Activated CD4-positive, alpha-beta T cell treated with anti-CD3 and anti-CD28 coated beads for 36 hours (primary cell): ENCODE measurements around the gene FAM193A. TPM values are rescaled to one million over a fixed set of nuclear protein-coding genes. Genes with fewer than 3 reads are reported as not detected.
A peak's percentile ranks its signal among the peaks of the same experiment; 100 is the strongest.
"Not testable (repeated sequence)": the region's sequence is repeated elsewhere in the genome, so short reads cannot be mapped to it uniquely, and the experiment has no call there.

Experiments
- ATAC-seq: fragments of 200-7000 bp; cut with Tn5 transposase; one replicate; pipeline ENCODE4 v1.10.0; 2021; ENCODE audit warnings: mild to moderate bottlenecking, moderate library complexity
- CTCF ChIA-PET: fragments of 350-600 bp; sonication (Branson Sonifier 250); formaldehyde crosslinking; loops from one replicate; lab custom pipeline; 2021; ENCODE audit warnings: antibody characterized with exemption; lab: Charles Lee
- POLR2A ChIA-PET: fragments of 350-600 bp; sonication (Branson Sonifier 250); formaldehyde crosslinking; loops from one replicate; lab custom pipeline; 2021; ENCODE audit warnings: antibody characterized with exemption, inconsistent platforms; lab: Charles Lee
- DNase-seq: peaks from one replicate; pipeline ENCODE4 v3.0.0-alpha.2; 2020
- H3K27ac Mint-ChIP-seq: one replicate; pipeline ENCODE4 v1.8.0; 2021; ENCODE audit warnings: mixed read lengths
- H3K27me3 Mint-ChIP-seq: one replicate; pipeline ENCODE4 v1.8.0; 2021; ENCODE audit warnings: mixed read lengths
- H3K36me3 Mint-ChIP-seq: one replicate; pipeline ENCODE4 v1.8.0; 2021; ENCODE audit warnings: low read depth, mixed read lengths
- H3K4me1 Mint-ChIP-seq: one replicate; pipeline ENCODE4 v1.8.0; 2021; ENCODE audit warnings: mixed read lengths
- H3K4me3 Mint-ChIP-seq: one replicate; pipeline ENCODE4 v1.8.0; 2021; ENCODE audit warnings: mild to moderate bottlenecking, moderate library complexity, mixed read lengths
- H3K9me3 Mint-ChIP-seq: one replicate; pipeline ENCODE4 v1.8.0; 2021; ENCODE audit warnings: low read depth, mixed read lengths
- intact Hi-C, 2 experiments: fragments of 100-400 bp; cut with DNase I in 1 of 2; cut with micrococcal nuclease in 1 of 2; formaldehyde crosslinking; loops; one replicate each; pipeline versions ENCODE4 v1.14.2 to v1.15.1; 2022 to 2024; cut with DNase I, micrococcal nuclease
- total RNA-seq, 2 experiments: library from RNA; stranded (reverse); gene quantifications; one replicate each; pipeline ENCODE4 v1.2.3, GENCODE V29; 2021

The FAM193A gene
- total RNA-seq, 2 experiments from 2014 or later, result 22.1 to 30.1 TPM

DNA sequence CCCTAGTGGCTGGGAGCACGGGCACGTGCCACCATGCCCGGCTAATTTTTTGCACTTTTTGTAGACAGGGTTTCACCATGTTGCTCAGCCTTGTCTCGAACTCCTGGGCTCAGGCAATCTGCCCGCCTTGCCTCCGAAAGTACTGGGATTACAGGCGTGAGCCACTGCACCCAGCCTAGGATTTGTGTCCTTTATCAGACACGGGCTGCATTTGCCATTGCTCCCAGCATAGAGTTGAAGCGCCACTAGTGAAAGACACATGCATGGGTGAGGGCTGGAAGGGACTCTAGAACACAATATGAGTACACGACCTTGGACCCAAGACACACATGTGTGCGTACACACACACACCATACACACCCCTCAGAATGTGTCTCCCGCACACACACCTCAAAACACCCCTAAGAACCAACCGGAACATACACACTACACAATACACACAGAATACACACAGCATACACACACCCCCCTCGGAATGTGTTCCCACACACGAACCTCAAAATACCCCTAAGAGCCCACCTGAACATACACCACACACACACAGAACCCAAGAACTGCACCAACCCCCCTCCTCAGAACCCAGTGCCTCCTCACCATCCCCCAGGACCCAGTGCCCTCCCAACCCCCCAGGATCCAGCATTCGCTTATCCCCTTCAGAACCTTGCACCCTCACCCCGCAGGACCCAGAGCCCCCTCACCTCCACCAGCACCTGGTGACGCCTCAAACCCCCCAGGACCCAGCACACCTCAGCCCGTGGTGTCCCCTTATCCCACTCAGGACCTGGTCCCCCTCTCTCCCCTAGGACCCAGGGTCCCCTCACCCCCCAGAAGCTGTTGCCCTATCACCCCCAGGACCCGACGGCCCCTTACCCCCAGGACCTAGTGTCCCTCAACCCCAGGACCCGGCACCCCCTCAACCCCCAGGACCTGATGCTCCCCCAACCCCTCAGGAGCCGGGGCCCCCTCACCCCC, 218.7 kb downstream of the FAM193A start:
- no peak for ATAC-seq
- Mint-ChIP-seq H3K4me1 (peaks cover 33% of the 10 kb centered on the region), H3K27me3 (no peaks in the 10 kb centered on the region), H3K27ac (peak overlapping the region; percentile 66), H3K4me3 (peak overlapping the region; percentile 79), H3K36me3 (peaks cover 12% of the 10 kb centered on the region), H3K9me3 (no peaks in the 10 kb centered on the region)
- POLR2A ChIA-PET, result interaction anchor here (0.6 to 1.9 kb wide), 3 partner anchors 8 to 215 kb away, joined by 3 to 11 read pairs (median 8); no protein-coding TSS in a partner anchor
- no peak for DNase-seq
- intact Hi-C loops, result no loop called here
- CTCF ChIA-PET, result interaction anchor here (1.6 kb wide), 1 partner anchor 199 kb away, joined by 7 read pairs; no protein-coding TSS in a partner anchor

DNA sequence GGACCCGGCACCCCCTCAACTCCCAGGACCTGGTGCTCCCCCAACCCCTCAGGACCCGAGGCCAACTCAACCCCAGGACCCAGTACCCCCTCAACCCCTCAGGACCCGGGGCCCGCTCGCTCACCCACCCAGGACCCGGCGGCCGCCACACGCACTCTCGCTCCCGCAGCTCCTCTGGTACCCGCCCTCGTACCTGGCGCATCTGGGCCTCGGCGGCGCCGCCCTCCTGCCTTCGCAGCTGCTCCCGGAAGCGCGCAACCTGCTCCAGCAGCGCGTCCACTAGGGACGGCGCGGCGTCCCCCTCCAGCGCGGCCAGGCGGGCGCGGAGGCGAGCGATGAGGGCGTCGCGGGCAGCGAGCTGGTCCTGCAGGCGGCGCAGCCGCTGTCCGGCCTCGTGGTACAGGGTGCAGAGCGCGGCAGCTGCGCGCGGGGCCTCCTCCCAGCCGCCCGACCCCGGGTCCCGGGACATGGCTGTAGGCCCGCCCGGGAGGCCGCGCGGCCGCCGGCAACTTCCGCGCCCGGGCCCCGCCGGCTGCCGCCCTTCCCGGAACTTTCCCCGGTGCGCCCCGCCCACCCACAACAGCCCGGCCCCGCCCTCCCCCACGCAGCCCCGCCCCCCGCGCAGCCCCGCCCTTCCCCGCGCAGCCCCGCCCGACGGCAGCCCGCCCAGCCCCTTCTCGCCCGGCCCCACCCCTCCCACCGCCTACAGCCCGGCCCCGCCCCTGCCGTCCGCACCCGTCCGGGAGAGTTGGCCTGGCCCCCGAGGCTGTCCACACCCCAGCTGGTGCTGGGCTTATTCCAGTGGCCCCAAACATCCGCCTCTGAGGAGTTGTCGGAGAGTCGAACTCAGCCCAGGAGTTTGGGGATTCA, 219.6 kb downstream of the FAM193A start, which contains the start of gene TNIP2:
Gene TNIP2, minus strand, starts transcription at position 516 of the 870 bp plus-strand sequence. Its CDS starts 47 bp downstream, at position 469.
- Mint-ChIP-seq H3K36me3 (peaks cover 9% of the 10 kb centered on the region), H3K27ac (peak within 1 kb of the TSS; percentile 66), H3K4me1 (peaks cover 33% of the 10 kb centered on the region), H3K27me3 (no peaks in the 10 kb centered on the region), H3K4me3 (peak within 1 kb of the TSS; percentile 79), H3K9me3 (no peaks in the 10 kb centered on the region)
- POLR2A ChIA-PET, result interaction anchor here (0.6 to 1.9 kb wide), 4 partner anchors 9 to 343 kb away, joined by 3 to 11 read pairs (median 6); no protein-coding TSS in a partner anchor
- intact Hi-C loops, result loop anchor here (1.0 to 2.0 kb wide), 12 partner anchors 10 to 537 kb away; partner anchors contain the start of genes FAM193A (in 1 of the 2), GRK4 (in 1 of the 2), HTT (in 1 of the 2) and HTT-AS (in 1 of the 2)
- ATAC-seq, result peak; percentile 78
- peak; percentile 91 for DNase-seq
- CTCF ChIA-PET, result interaction anchor here (0.5 to 1.6 kb wide), 3 partner anchors 29 to 198 kb away, joined by 3 to 7 read pairs (median 3); no protein-coding TSS in a partner anchor

DNA sequence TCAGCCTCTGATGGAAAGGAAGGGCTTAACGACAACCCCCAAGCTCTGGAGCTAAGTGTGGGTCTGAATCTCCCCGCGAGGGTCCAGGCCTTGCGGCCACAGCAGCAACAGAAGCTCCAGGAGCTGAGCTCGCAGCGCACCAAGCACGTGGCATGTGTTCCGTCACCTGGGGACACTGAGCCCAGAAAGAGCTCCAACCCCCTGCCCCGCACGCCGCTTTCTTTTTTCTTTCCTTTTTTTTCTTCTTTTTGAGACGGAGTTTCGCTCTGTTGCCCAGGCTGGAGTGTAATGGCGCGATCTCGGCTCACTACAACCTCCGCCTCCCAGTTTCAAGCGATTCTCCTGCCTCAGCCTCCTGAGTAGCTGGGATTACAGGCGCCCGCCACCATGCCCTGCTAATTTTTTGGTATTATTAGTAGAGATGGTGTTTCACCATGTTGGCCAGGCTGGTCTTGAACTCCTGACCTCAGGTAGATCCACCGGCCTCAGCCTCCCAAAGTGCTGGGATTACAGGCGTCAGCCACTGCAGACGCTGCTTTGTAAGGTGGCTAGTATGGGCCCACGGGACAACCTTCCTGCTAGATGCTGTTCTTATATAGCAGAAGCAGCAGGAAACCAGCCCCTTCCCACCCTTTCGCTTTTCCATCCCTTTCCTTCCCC, 220.4 kb downstream of the FAM193A start:
- peak overlapping the region; percentile 57 for H3K4me3 Mint-ChIP-seq
- peaks cover 9% of the 10 kb centered on the region for H3K36me3 Mint-ChIP-seq
- ChIA-PET POLR2A (interaction anchor here (1.1 to 1.9 kb wide), 2 partner anchors 10 to 217 kb away, joined by 8 to 11 read pairs; no protein-coding TSS in a partner anchor), CTCF (interaction anchor here (0.5 to 1.6 kb wide), 3 partner anchors 29 to 197 kb away, joined by 3 to 7 read pairs (median 3); no protein-coding TSS in a partner anchor)
- H3K9me3 Mint-ChIP-seq, result no peaks in the 10 kb centered on the region
- DNase-seq (no peak), ATAC-seq (no peak)
- peak overlapping the region; percentile 37 for H3K27ac Mint-ChIP-seq
- intact Hi-C loops, result loop anchor here (1.0 to 2.0 kb wide), 12 partner anchors 11 to 536 kb away; partner anchors contain the start of genes FAM193A (in 1 of the 2), GRK4 (in 1 of the 2), HTT (in 1 of the 2) and HTT-AS (in 1 of the 2)
- H3K27me3 Mint-ChIP-seq, result no peaks in the 10 kb centered on the region
- H3K4me1 Mint-ChIP-seq, result peaks cover 28% of the 10 kb centered on the region

DNA sequence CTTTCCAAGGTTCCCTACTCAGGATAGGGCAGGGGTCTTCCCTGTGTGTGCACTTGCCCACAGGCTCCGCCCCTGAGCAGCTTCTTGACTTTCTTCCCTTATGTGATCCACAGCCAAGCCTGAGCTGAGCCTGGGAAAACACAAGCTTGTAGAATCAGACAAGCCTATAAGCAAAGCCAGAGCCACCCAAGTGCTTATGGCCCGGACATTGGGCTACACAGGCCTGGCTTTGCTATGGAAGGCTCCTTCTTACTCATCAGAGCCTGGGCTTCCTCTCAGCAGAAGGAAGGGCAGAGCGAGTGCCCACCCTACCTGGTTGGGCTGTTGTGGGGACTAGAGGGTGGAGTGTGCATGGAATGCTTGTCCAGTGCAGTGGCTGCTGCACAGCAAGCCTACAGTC, 221.0 kb downstream of the FAM193A start:
- peaks cover 24% of the 10 kb centered on the region for H3K4me1 Mint-ChIP-seq
- H3K9me3 Mint-ChIP-seq, result no peaks in the 10 kb centered on the region
- H3K27ac Mint-ChIP-seq, result no peak overlapping the region
- DNase-seq, result no peak
- intact Hi-C loops, result loop anchor here in 1 of 2 experiments (2.0 kb wide), 2 partner anchors 87 to 535 kb away; partner anchors contain the start of gene RGS12
- H3K27me3 Mint-ChIP-seq, result no peaks in the 10 kb centered on the region
- POLR2A ChIA-PET, result no interaction called here
- ATAC-seq, result no peak
- peaks cover 9% of the 10 kb centered on the region for H3K36me3 Mint-ChIP-seq
- CTCF ChIA-PET, result no interaction called here
- H3K4me3 Mint-ChIP-seq, result peak overlapping the region; percentile 57

DNA sequence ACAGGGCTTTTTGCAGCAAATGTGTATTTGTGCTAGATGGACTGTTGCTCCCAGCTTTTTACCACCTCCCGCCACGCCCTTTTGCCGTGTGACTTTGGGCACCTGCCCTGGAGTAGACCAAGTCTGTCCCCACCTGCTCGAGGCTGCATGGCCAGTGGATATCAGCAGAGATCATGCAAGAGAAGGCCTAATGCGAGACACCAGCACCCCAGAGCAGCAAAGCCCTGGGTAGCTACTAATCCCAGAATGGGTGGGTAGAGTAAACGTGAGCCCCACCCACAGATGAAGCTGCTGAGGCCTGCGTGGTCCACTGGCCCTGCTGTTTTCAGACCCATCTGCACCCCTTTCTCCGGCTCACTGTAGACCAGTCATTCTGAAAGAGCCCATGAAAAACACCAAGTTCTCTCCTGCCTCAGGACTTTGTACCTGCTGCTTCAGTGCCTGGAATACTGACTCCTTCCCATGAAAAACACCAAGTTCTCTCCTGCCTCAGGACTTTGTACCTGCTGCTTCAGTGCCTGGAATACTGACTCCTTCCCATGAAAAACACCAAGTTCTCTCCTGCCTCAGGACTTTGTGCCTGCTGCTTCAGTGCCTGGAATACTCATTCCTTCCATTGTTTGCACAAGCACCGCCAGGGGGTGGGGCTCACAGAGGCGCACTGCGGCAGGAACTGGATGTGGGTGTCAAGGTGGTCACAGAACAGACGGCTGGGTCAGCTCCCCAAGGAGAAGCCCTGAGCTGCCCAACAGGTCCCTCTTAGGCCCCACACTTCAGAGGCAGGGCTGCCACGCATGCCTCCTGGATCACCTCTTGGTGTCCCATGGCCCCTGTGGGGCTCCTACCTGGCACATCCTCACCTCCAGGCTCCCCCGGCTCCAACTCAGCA, 224.8 kb downstream of the FAM193A start:
- H3K27ac Mint-ChIP-seq, result no peak overlapping the region
- H3K27me3 Mint-ChIP-seq, result no peaks in the 10 kb centered on the region
- DNase-seq (peak; percentile 59), ATAC-seq (peak; percentile 9)
- ChIA-PET CTCF (interaction anchor here (0.5 to 1.1 kb wide), 3 partner anchors 31 to 193 kb away, joined by 3 to 5 read pairs (median 3); partner anchors contain the start of gene SH3BP2), POLR2A (no interaction called here)
- peaks cover 11% of the 10 kb centered on the region for H3K4me1 Mint-ChIP-seq
- no peak overlapping the region for H3K4me3 Mint-ChIP-seq
- intact Hi-C loops, result loop anchor here in 1 of 2 experiments (5.0 kb wide), 2 partner anchors 36 to 176 kb away; no protein-coding TSS in a partner anchor
- no peaks in the 10 kb centered on the region for H3K36me3 Mint-ChIP-seq
- no peaks in the 10 kb centered on the region for H3K9me3 Mint-ChIP-seq

DNA sequence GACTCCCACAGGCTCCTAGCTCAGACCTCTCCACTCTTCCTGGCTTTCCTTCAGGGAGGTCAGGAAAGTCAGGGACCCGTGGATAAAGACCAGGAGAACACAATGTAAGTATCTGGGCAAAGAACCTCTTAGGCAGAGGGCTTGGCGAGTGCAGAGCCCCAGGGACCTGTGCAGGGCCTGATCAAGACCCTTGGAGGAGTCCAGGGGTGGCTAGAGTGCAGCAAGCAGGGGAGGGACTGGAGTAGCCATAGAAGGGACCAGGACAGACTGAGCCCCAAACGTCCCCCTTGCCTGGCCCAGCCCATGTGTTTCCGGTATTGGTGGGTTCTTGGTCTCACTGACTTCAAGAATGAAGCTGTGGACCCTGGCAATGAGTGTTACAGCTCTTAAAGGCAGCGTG, 225.6 kb downstream of the FAM193A start:
- H3K9me3 Mint-ChIP-seq, result no peaks in the 10 kb centered on the region

DNA sequence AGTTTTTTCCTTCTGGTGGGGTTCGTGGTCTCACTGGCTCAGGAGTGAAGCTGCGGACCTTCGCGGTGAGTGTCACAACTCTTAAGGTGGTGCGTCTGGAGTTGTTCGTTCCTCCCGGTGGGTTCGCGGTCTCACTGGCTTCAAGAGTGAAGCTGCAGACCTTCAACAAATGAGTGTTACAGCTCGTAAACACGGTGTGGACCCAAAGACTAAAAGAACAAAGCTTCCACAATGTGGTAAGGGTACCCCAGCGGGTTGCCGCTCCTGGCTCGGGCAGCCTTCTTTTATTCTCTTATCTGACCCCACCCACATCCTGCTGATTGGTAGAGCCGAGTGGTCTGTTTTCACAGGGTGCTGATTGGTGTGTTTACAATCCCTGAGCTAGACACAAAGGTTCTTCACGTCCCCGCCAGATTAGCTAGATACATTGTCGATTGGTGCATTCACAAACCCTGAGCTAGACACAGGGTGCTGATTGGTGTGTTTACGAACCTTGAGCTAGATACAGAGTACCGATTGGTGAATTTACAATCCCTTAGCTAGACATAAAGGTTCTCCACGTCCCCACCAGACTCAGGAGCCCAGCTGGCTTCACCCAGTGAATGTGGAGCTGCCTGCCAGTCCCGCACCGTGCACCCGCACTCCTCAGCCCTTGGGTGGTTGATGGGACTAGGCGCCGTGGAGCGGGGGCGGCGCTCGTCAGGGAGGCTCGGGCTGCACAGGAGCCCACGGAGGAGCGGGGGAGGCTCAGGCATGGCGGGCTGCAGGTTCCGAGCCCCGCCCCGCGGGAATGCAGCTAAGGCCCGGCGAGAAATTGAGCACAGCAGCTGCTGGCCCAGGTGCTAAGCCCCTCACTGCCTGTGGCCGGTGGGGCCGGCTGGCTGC, 226.3 kb downstream of the FAM193A start:
- not testable (repeated sequence) for H3K27ac Mint-ChIP-seq, ATAC-seq, DNase-seq, H3K4me3 Mint-ChIP-seq, H3K4me1 Mint-ChIP-seq, H3K27me3 Mint-ChIP-seq, H3K36me3 Mint-ChIP-seq, H3K9me3 Mint-ChIP-seq
- POLR2A ChIA-PET, result interaction anchor here (0.7 to 1.4 kb wide), 3 partner anchors 50 to 174 kb away, joined by 3 to 4 read pairs (median 3); no protein-coding TSS in a partner anchor
- CTCF ChIA-PET, result interaction anchor here (0.5 to 2.4 kb wide), 14 partner anchors 11 to 191 kb away, joined by 3 to 10 read pairs (median 3); no protein-coding TSS in a partner anchor
- intact Hi-C loops, result loop anchor here in 1 of 2 experiments (5.0 kb wide), 2 partner anchors 35 to 175 kb away; no protein-coding TSS in a partner anchor

More for the DNA sequence above, 225.6 kb downstream of the FAM193A start:
- POLR2A ChIA-PET, result interaction anchor here (0.7 to 1.4 kb wide), 2 partner anchors 51 to 175 kb away, joined by 3 to 4 read pairs; no protein-coding TSS in a partner anchor
- intact Hi-C loops, result loop anchor here in 1 of 2 experiments (5.0 kb wide), 2 partner anchors 35 to 175 kb away; no protein-coding TSS in a partner anchor
- Mint-ChIP-seq H3K27me3 (no peaks in the 10 kb centered on the region), H3K4me3 (no peak overlapping the region), H3K36me3 (no peaks in the 10 kb centered on the region), H3K4me1 (peaks cover 6% of the 10 kb centered on the region), H3K27ac (no peak overlapping the region)
- ATAC-seq (no peak), DNase-seq (no peak)
- CTCF ChIA-PET, result interaction anchor here (0.5 to 2.4 kb wide), 3 partner anchors 71 to 192 kb away, joined by 3 to 9 read pairs (median 3); no protein-coding TSS in a partner anchor

DNA sequence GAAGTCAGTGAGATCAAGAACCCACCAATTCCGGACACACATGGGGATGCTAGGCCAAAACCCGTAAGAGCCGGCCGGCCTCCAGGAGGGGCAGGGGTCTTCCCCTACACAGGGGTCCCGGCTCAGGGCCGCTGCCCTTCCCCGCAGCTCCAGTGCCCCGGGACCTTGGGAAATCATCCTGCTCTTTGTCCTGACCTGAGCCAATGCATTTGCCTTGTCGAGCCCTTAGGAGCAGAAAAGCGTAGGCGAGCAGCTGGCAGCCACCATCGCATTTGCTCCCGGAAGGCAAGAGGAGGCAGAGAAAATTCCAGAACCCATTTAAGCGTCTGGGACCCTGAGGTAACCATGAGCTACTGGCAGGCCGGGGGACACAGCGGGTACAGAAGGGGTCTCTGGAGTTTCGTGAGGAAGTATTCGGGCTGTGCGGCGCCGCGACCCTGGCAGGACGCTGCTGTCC, 227.1 kb downstream of the FAM193A start:
- no peaks in the 10 kb centered on the region for H3K36me3 Mint-ChIP-seq
- H3K4me1 Mint-ChIP-seq, result peaks cover 6% of the 10 kb centered on the region
- POLR2A ChIA-PET, result interaction anchor here (1.0 kb wide), 1 partner anchor 172 kb away, joined by 4 read pairs; no protein-coding TSS in a partner anchor
- H3K9me3 Mint-ChIP-seq, result no peaks in the 10 kb centered on the region
- DNase-seq, result no peak
- H3K4me3 Mint-ChIP-seq, result no peak overlapping the region
- CTCF ChIA-PET, result interaction anchor here (0.8 to 2.4 kb wide), 17 partner anchors 11 to 198 kb away, joined by 3 to 10 read pairs (median 4); no protein-coding TSS in a partner anchor
- no peak for ATAC-seq
- H3K27ac Mint-ChIP-seq, result no peak overlapping the region
- intact Hi-C loops, result loop anchor here in 1 of 2 experiments (5.0 kb wide), 2 partner anchors 34 to 174 kb away; no protein-coding TSS in a partner anchor
- H3K27me3 Mint-ChIP-seq, result no peaks in the 10 kb centered on the region
